C4-2B (cell line): ENCODE results near the gene ARRB1.

Experiments used
- ZFX ChIP-seq: fragments of 450-650 bp; IDR thresholded peaks from 2 replicates; pipeline ENCODE4 v1.6.1; 2017
- TF ChIP-seq, protein P1 (sequence below): fragments of 450-650 bp; conservative IDR thresholded peaks from 2 replicates; pipeline ENCODE4 v1.5.1; 2017; ENCODE audit warnings: mild to moderate bottlenecking

DNA sequence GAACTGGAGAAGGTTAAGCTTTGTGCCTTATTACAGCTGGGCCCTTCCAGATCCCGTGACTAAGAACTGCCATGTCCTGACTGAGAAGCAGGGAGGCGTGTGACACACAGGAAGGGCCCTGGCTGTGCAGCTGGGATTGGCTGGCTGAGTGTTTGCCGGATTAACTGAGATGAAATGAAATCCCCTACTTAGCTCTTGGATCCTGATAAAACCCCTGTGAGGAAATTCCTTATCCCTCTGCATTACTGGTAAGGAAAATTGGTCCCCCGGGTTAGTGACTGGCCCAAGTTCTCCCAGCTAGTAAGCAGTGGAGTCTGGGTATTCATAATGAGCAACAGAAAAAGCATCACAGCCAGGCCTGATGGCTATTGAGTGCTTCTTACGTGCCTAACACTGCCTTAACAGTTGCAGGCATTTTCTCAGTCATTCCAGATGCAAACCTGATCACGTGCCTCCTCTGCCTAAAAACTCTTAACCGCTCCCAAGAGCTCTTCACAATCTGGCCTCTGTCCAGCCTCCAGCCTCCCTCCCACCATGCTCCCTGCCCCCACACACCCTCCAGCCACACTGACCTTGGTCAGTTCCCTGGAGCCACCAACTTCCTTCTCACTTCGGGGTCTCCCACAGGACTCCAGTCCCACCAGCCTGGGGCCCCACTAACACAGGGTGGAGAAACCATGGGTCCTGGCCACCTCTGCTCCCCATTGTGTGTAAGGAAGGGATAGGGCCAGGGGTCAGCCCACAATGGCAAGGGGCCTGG, 37.8 kb downstream of the ARRB1 start:
- TF ChIP-seq, protein P1, sequence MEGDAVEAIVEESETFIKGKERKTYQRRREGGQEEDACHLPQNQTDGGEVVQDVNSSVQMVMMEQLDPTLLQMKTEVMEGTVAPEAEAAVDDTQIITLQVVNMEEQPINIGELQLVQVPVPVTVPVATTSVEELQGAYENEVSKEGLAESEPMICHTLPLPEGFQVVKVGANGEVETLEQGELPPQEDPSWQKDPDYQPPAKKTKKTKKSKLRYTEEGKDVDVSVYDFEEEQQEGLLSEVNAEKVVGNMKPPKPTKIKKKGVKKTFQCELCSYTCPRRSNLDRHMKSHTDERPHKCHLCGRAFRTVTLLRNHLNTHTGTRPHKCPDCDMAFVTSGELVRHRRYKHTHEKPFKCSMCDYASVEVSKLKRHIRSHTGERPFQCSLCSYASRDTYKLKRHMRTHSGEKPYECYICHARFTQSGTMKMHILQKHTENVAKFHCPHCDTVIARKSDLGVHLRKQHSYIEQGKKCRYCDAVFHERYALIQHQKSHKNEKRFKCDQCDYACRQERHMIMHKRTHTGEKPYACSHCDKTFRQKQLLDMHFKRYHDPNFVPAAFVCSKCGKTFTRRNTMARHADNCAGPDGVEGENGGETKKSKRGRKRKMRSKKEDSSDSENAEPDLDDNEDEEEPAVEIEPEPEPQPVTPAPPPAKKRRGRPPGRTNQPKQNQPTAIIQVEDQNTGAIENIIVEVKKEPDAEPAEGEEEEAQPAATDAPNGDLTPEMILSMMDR: no peak
- no peak for TF ChIP-seq ZFX
